Smooth muscle cell of the brain vasculature (primary cell): ENCODE measurements around the gene RPL36.

Experiments
- DNase-seq: peaks from one replicate; pipeline ENCODE4 v3.0.0-alpha.2; 2012; ENCODE audit warnings: low read depth, low spot score

RPL36 gene

DNA sequence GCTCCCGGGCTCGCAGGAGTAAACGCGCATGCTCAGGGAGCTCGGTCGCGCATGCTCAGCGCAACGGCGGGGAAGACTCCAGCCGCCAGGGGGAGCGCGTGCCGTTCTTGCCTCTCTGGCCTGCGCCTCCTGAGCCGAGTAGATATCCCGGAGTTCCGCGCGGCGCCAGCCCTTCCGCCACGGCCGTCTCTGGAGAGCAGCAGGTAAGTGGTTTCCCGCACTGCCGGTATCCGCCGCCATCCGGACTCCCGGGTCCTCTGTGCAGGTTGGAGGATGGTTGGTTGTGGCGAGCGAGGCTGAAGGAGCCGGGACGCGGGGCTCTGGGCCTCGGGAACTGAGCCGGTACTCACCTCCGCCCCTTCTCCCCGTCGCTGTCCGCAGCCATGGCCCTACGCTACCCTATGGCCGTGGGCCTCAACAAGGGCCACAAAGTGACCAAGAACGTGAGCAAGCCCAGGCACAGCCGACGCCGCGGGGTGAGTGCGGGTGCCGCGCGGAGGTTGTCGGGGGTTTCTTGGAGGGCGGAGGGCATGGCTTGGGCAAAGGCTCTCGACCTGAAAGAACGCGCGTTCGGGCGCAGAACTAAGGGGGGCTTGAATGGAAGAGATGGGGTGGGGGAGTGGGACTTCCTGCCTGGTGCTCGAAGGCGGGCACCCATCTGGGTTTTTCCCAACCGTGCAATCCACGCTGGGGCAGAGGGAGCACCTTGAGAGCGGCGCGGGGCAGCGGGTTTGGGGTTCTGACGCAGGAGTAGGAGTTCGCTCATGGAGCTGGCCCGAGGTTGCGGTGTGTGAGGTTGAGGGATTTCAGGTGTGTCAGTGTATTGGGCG is at the start of gene RPL36:
RPL36 (plus strand) TSS at position 171 of the 830 bp plus-strand sequence; CDS start at position 384, 213 bp downstream.
- peak; percentile 94 for DNase-seq

- DNase-seq, result no peak
These were observed 48.9 kb upstream of the RPL36 start for GRCh38 chr19:5641171-5641570.

DNA sequence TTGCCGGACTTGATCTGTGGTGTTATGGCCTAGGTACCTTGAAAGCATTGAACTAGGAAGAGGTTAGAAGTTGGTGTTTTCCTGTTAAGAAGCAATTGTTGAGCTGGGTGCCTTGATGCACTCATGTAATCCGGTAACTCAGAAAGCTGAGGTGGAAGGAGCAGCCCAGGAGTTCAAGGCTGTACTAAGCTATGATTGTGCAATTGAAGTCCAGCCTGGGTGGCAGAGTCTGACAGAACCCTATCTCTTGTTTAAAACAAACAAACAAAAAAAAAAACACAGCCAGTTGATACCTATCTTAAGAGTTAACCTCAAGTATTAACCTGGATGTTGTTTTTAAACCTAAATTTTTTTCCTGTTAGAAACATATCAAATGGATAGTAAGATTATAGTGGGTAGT is 47.9 kb upstream of the RPL36 start:
- DNase-seq, result no peak

GRCh38 chr19:5643060-5643459 is 47.0 kb upstream of the RPL36 start:
- DNase-seq, result no peak

GRCh38 chr19:5644037-5644436 is 46.1 kb upstream of the RPL36 start:
- DNase-seq, result no peak

GRCh38 chr19:5645409-5645808 is 44.7 kb upstream of the RPL36 start:
- no peak for DNase-seq

GRCh38 chr19:5646703-5647102 is 43.4 kb upstream of the RPL36 start:
- no peak for DNase-seq

GRCh38 chr19:5648464-5648863 is 41.6 kb upstream of the RPL36 start:
- no peak for DNase-seq

DNA sequence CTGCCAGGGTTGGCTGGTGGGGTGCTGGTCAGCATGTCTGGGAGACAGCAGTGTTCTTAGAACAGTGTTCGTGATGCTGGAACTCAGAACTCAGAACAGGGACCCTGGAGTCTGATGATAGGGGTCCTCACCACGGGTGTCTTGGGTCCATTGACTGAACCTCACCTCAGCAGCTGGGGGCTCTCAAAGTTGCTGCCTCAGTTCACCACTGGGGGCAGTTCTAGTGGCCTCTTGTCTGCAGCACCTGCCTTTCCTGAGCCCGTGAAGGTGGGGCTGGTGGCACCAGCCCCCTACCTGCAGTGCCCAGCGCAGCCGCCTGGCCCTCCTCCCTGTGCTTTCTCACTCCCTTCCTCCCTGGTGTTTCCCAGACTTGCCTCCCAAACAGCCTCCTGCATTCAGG is 38.7 kb upstream of the RPL36 start:
- no peak for DNase-seq

DNA sequence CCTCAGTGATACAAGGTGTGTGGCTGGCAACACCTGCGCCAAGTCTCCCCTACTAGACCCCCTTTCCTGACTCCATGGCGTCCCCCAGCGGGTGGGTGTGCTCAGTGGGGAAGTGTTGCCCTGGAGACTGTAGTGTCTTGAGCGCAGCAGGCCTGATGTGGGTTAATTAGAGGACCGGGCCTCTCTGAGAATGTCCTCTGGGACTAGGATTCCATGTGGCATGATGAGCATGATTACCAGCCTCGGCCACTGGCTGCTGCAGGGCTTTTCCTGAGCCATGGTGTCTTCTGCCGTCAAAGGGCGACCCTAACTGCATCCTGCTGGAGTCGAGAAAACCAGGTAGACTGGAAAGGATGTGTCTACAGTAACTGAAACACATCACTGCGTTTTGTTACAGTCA is 37.8 kb upstream of the RPL36 start:
- DNase-seq, result no peak

- DNase-seq, result no peak
These were observed 35.2 kb upstream of the RPL36 start for GRCh38 chr19:5654931-5655330.

DNA sequence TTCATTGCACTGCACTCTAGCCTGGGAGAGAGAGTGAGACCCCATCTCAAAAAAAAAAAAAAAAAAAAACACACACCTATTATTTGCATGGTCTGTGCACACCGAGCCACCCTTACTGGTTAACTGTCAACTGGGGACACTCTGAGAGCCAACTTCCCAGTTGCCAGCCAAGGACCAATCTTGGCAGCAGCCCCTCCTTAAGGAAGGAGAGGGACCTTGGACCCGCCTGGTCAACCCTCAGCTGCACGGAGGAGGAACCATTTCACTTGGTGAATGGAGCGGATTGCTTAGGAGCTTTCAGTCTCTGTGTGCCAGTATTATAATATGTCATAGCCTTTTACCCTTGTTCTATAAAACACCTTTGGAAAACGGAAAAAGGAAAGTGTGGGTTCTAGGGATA is 34.7 kb upstream of the RPL36 start:
- DNase-seq, result no peak

DNA sequence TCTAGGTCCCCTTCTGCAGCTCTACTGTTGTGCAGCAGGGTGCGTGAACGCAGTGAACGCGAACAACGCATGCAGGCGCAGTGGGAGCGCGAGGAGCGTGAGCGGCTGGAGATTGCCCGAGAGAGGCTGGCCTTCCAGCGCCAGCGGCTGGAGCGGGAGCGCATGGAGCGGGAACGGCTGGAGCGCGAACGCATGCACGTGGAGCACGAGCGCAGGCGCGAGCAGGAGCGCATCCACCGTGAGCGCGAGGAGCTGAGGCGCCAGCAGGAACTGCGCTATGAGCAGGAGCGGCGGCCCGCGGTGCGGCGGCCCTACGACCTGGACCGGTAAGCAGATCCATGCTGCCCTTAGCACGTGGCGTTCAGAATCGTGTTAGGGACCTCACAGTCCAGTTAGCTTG is 28.6 kb upstream of the RPL36 start:
- DNase-seq, result no peak

GRCh38 chr19:5663904-5664303 is 26.2 kb upstream of the RPL36 start:
- no peak for DNase-seq

DNA sequence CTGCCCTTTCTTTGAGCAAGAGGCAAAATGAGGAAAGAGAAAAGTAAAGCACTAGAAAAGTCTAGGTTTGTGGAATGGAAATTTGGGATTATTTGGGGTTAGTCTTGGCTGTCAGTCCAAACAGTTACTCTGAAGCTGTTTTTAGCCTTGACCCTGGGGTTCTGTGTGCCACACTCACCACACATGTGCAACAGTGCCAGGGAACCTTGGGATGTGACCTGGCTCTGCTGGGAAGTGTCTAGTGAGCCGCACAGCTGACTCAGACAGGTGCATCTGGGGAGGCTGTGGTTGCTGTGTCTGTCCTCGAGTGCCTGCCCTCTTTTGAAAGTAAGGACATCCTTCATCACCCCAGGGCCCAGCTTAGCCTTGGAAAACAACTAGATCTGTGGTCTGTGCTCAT is 25.6 kb upstream of the RPL36 start:
- no peak for DNase-seq

GRCh38 chr19:5665781-5666513 is 24.1 kb upstream of the RPL36 start:
- DNase-seq, result no peak

GRCh38 chr19:5666921-5667610 is 23.0 kb upstream of the RPL36 start:
- no peak for DNase-seq

DNA sequence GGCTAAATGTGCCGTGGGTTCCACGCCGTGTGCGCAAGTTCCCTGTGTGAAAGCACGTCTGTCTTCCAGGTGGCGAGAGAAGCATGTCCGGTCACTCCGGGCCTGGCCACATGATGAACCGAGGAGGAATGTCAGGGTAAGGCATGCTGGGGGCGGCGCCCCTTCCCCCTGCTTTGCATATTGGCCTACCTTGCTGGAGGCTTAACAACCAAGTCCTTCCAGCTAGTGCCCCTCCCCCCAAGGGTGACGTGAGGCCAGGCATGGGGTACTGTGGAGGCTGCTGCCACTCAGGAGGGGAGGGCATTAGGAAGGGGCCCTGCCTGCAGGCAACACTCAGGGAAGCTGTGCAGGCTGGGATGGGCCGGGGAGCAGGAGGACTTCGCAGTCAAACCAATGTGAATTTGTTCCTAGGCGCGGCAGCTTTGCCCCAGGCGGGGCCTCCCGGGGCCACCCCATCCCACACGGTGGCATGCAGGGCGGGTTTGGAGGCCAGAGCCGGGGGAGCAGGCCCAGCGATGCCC is 22.3 kb upstream of the RPL36 start:
- no peak for DNase-seq

GRCh38 chr19:5669212-5669611 is 20.9 kb upstream of the RPL36 start:
- DNase-seq, result no peak

GRCh38 chr19:5671600-5671999 is 18.5 kb upstream of the RPL36 start:
- DNase-seq, result no peak

GRCh38 chr19:5672708-5673459 is 17.2 kb upstream of the RPL36 start:
- DNase-seq, result no peak

GRCh38 chr19:5673752-5674151 is 16.3 kb upstream of the RPL36 start:
- no peak for DNase-seq
